ENCODE measurements around the gene KCNQ1. TPM values are rescaled to one million over a fixed set of nuclear protein-coding genes. Genes with fewer than 3 reads are reported as not detected.

KCNQ1 gene
- total and polyA plus RNA-seq, 2 donors (not counting 3 experiments of a cell fraction or from before 2014, with no cell fraction given), result 0.07 to 0.09 TPM

DNA sequence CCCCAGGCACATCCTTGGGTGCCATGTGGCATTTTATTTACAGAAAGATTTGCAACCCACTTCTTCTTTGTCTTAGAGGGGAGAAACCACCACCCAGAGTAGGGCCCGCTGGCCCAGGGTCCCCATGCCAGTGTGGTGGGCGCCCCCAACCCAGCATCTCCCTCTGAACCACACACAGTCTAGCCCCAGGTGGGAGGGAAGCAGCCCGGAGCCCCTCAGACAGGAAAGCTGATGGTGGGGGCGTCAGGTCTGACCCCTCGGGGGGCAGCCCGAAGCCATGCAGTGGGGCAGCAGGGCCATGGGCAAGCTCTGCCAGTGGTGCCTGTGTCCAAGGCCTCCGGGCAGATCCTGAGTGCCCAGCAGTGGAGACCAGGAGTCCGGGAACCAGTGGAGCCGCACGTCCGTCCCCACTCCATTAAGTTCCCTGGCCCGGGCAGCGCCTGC is 12.2 kb upstream of the KCNQ1 start:
- POLR2A ChIA-PET, result no interaction called here
- no peak for TF ChIP-seq GATA2 (IDR thresholded peaks at IDR 0.05; ENCODE audit: insufficient read depth, insufficient read length, low read depth, low read length)
- TF ChIP-seq EZH2 (IDR thresholded peaks at IDR 0.05; ENCODE audit: borderline replicate concordance, low read depth, low read length, severe bottlenecking), result no peak
- TF ChIP-seq JUN (IDR thresholded peaks at IDR 0.05; ENCODE audit: borderline replicate concordance, insufficient read depth, insufficient read length, low read depth), result no peak
- no peak for TF ChIP-seq FOS (IDR thresholded peaks at IDR 0.05; ENCODE audit: borderline replicate concordance, insufficient read depth, low read length)
- TF ChIP-seq, protein P1, sequence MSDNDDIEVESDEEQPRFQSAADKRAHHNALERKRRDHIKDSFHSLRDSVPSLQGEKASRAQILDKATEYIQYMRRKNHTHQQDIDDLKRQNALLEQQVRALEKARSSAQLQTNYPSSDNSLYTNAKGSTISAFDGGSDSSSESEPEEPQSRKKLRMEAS (IDR thresholded peaks at IDR 0.05; ENCODE audit: insufficient read depth, insufficient read length), result no peak
- no peak for TF ChIP-seq MYC (IDR thresholded peaks at IDR 0.05; ENCODE audit: low read depth, low read length)
- no peak for TF ChIP-seq POLR2AphosphoS5 (IDR thresholded peaks at IDR 0.05; ENCODE audit: insufficient read depth, low read depth, low read length)
- TF ChIP-seq, protein P2, sequence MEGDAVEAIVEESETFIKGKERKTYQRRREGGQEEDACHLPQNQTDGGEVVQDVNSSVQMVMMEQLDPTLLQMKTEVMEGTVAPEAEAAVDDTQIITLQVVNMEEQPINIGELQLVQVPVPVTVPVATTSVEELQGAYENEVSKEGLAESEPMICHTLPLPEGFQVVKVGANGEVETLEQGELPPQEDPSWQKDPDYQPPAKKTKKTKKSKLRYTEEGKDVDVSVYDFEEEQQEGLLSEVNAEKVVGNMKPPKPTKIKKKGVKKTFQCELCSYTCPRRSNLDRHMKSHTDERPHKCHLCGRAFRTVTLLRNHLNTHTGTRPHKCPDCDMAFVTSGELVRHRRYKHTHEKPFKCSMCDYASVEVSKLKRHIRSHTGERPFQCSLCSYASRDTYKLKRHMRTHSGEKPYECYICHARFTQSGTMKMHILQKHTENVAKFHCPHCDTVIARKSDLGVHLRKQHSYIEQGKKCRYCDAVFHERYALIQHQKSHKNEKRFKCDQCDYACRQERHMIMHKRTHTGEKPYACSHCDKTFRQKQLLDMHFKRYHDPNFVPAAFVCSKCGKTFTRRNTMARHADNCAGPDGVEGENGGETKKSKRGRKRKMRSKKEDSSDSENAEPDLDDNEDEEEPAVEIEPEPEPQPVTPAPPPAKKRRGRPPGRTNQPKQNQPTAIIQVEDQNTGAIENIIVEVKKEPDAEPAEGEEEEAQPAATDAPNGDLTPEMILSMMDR (IDR thresholded peaks at IDR 0.05; ENCODE audit: extremely low read depth in 1 of 2, insufficient read depth in 1 of 2, low read depth in 1 of 2, low read length in 2 of 2), result no peak
- TF ChIP-seq POLR2A (IDR thresholded peaks at IDR 0.05; ENCODE audit: low read depth, low read length), result no peak

More for the DNA sequence above, 12.2 kb upstream of the KCNQ1 start:
- no peaks in the 10 kb centered on the region for H3K9me3 ChIP-seq (replicated peaks; ENCODE audit: control insufficient read depth, insufficient read depth, low read length)
- no peak overlapping the region for H3K9ac ChIP-seq (replicated peaks; ENCODE audit: extremely low read depth, insufficient read depth, low read length)
- intact Hi-C loops (cut with micrococcal nuclease), result no loop called here
- H3K4me3 ChIP-seq (replicated peaks in 1 of 3; ENCODE audit: insufficient read depth in 1 of 3, low read depth in 1 of 3, low read length in 3 of 3), result no peak overlapping the region
- no peaks in the 10 kb centered on the region for H3K36me3 ChIP-seq (ENCODE audit: control insufficient read depth in 2 of 2, extremely low read depth in 1 of 2, insufficient read depth in 2 of 2, low read length in 2 of 2)
- CTCF ChIA-PET, result no interaction called here
- dilution Hi-C loops (cut with MboI; ENCODE audit: extremely low pct_ligation_motif_present, low sequenced_read_pairs), result no loop called here
- H3K79me2 ChIP-seq (ENCODE audit: control insufficient read depth, insufficient read depth, low read length), result no peaks in the 10 kb centered on the region
- H3K9me1 ChIP-seq (replicated peaks; ENCODE audit: control insufficient read depth, extremely low read depth, insufficient read depth, low read length), result no peaks in the 10 kb centered on the region
- FAIRE-seq, result no peak
- no peak overlapping the region for H3K4me2 ChIP-seq (ENCODE audit: insufficient read depth, low read length)
- H3K27me3 ChIP-seq (ENCODE audit: control insufficient read depth in 2 of 2, insufficient read depth in 2 of 2, low read length in 2 of 2), result no peaks in the 10 kb centered on the region
- no peaks in the 10 kb centered on the region for H3K4me1 ChIP-seq (ENCODE audit: control insufficient read depth, extremely low read depth, insufficient read depth, low read length)
- no peak overlapping the region for H3K27ac ChIP-seq (ENCODE audit: insufficient read depth, low read depth, low read length)
- BruUV-seq (replicated peaks), result no TSS peak
- H2AFZ ChIP-seq (ENCODE audit: low read depth, low read length), result no peak overlapping the region
- H4K20me1 ChIP-seq (replicated peaks; ENCODE audit: control insufficient read depth, extremely low read depth, insufficient read depth, low read length), result no peaks in the 10 kb centered on the region
- DNase-seq (ENCODE audit: low read depth, low spot score), result no peak
